Esophagus muscularis mucosa (tissue), 4 donors: ENCODE measurements around the gene DSC3.

Experiments
- CTCF ChIP-seq, 3 experiments: fragments of 200-600 bp in 2 of 3; fragments of 450-650 bp in 1 of 3; sonication (generic) in 2 of 3; IDR thresholded peaks; one replicate each; pipeline ENCODE4 v1.5.1; 2017 to 2019; ENCODE audit warnings: antibody characterized with exemption in 3 of 3, mild to moderate bottlenecking in 2 of 3, moderate library complexity in 1 of 3
- EP300 ChIP-seq: sonication (generic); formaldehyde crosslinking; IDR thresholded peaks from one replicate; pipeline ENCODE4 v1.6.1; 2017; ENCODE audit warnings: antibody characterized with exemption
- POLR2A ChIP-seq: fragments of 450-650 bp; IDR thresholded peaks from one replicate; pipeline ENCODE4 v1.6.1; 2017; ENCODE audit warnings: antibody characterized with exemption, moderate library complexity, mild to moderate bottlenecking, low read depth

DNA sequence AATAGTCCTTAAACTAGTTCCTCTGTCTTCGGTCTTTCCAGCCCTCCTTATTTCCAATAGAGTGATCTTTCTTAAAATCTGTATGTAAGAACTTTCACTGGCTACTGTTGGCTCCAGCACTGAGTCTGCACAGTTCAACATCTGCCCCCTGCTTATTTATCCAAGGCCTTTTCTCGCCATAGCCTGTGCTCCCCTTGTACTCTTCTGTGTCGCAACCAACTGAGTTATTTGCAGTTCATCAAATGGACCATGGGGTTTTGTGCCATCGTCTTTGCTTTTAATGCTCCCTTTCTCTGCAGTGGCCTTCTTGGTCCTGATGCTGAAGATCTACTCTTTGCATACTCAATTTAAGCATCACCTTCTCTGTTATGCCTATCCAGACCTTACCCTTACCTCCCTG, 77.3 kb downstream of the DSC3 start:
- no peak for TF ChIP-seq CTCF (IDR thresholded peaks at IDR 0.05)
- no peak for TF ChIP-seq EP300
- TF ChIP-seq POLR2A, result no peak
